Measurements from ENCODE around the gene DUOX1.
"Not testable (repeated sequence)": the region's sequence is repeated elsewhere in the genome, so short reads cannot be mapped to it uniquely, and the experiment has no call there.

Gene DUOX1

GRCh38 chr15:45118996-45119395, 10.8 kb upstream of the DUOX1 start:
- FAIRE-seq, result no peak

GRCh38 chr15:45120081-45120972, 9.5 kb upstream of the DUOX1 start:
- FAIRE-seq (no peak), DNase-seq (ENCODE audit: extremely low spot score, insufficient read length, low read depth) (no peak)

More at GRCh38 chr15:45118996-45119395, 10.8 kb upstream of the DUOX1 start:
- DNase-seq (ENCODE audit: extremely low spot score, insufficient read length, low read depth), result no peak

- no peak for DNase-seq (ENCODE audit: extremely low spot score, insufficient read length, low read depth)
- no peak for FAIRE-seq
These were observed 8.8 kb upstream of the DUOX1 start for GRCh38 chr15:45121020-45121419.

- FAIRE-seq, result no peak
- DNase-seq (ENCODE audit: extremely low spot score, insufficient read length, low read depth), result no peak
These were observed 7.9 kb upstream of the DUOX1 start for GRCh38 chr15:45121706-45122417.

GRCh38 chr15:45122719-45123118, 7.1 kb upstream of the DUOX1 start:
- no peak for DNase-seq (ENCODE audit: extremely low spot score, insufficient read length, low read depth)
- no peak for FAIRE-seq

- no peak for DNase-seq (ENCODE audit: extremely low spot score, insufficient read length, low read depth)
- FAIRE-seq, result no peak
These were observed 6.4 kb upstream of the DUOX1 start for GRCh38 chr15:45123397-45123796.

- no peak for DNase-seq (ENCODE audit: extremely low spot score, insufficient read length, low read depth)
- no peak for FAIRE-seq
These were observed 3.1 kb upstream of the DUOX1 start for GRCh38 chr15:45126535-45127158.

- DNase-seq (ENCODE audit: extremely low spot score, insufficient read length, low read depth) (no peak), FAIRE-seq (no peak)
These were observed 689 bp upstream of the DUOX1 start for GRCh38 chr15:45128971-45129639.

GRCh38 chr15:45130291-45131000, 652 bp downstream of the DUOX1 start:
- DNase-seq (ENCODE audit: extremely low spot score, insufficient read length, low read depth) (no peak), FAIRE-seq (no peak)

- FAIRE-seq, result no peak
These were observed 1.7 kb downstream of the DUOX1 start for GRCh38 chr15:45131510-45131909.

GRCh38 chr15:45132844-45133560, 3.2 kb downstream of the DUOX1 start:
- no peak for FAIRE-seq

More at GRCh38 chr15:45131510-45131909, 1.7 kb downstream of the DUOX1 start:
- DNase-seq (ENCODE audit: extremely low spot score, insufficient read length, low read depth), result no peak

GRCh38 chr15:45133561-45133920, 3.7 kb downstream of the DUOX1 start:
- DNase-seq (ENCODE audit: extremely low spot score, insufficient read length, low read depth) (no peak), FAIRE-seq (no peak)

More at GRCh38 chr15:45132844-45133560, 3.2 kb downstream of the DUOX1 start:
- no peak for DNase-seq (ENCODE audit: extremely low spot score, insufficient read length, low read depth)

GRCh38 chr15:45134046-45134445, 4.3 kb downstream of the DUOX1 start:
- DNase-seq (ENCODE audit: extremely low spot score, insufficient read length, low read depth) (no peak), FAIRE-seq (no peak)

- FAIRE-seq (no peak), DNase-seq (ENCODE audit: extremely low spot score, insufficient read length, low read depth) (no peak)
These were observed 5.1 kb downstream of the DUOX1 start for GRCh38 chr15:45134682-45135604.

GRCh38 chr15:45135705-45136377, 6.0 kb downstream of the DUOX1 start:
- not testable (repeated sequence) for FAIRE-seq

GRCh38 chr15:45136378-45136764, 6.6 kb downstream of the DUOX1 start:
- FAIRE-seq (no peak), DNase-seq (ENCODE audit: extremely low spot score, insufficient read length, low read depth) (no peak)

More at GRCh38 chr15:45135705-45136377, 6.0 kb downstream of the DUOX1 start:
- DNase-seq (ENCODE audit: extremely low spot score, insufficient read length, low read depth), result not testable (repeated sequence)

GRCh38 chr15:45137703-45138102, 7.9 kb downstream of the DUOX1 start:
- no peak for DNase-seq (ENCODE audit: extremely low spot score, insufficient read length, low read depth)
- no peak for FAIRE-seq

Measured in GM18507 (cell line).